Testis (tissue), 3 donors: Measurements from ENCODE around the gene C4orf17. TPM values are rescaled to one million over a fixed set of nuclear protein-coding genes. Genes with fewer than 3 reads are reported as not detected.

Source experiments
- DNase-seq: peaks from one replicate; pipeline ENCODE4 v3.0.0-alpha.2; 2019
- H3K27ac ChIP-seq, 2 donors: fragments of 200-600 bp; sonication (generic); one replicate each; pipeline ENCODE4 v1.5.1; 2019
- H3K27me3 ChIP-seq: fragments of 200-600 bp; sonication (generic); one replicate; pipeline ENCODE4 v1.5.1; 2019
- H3K36me3 ChIP-seq: fragments of 200-600 bp; sonication (generic); one replicate; pipeline ENCODE4 v1.5.1; 2017; ENCODE audit warnings: low read depth; ENCODE audit errors: missing control alignments
- H3K4me1 ChIP-seq: fragments of 200-600 bp; sonication (generic); one replicate; pipeline ENCODE4 v1.5.1; 2019
- H3K4me3 ChIP-seq, 2 donors: fragments of 200-600 bp; sonication (generic); one replicate each; pipeline ENCODE4 v1.5.1; 2017 to 2019
- H3K9me3 ChIP-seq: fragments of 200-600 bp; sonication (generic); one replicate; pipeline ENCODE4 v1.5.1; 2017
- CTCF ChIP-seq, 3 experiments: fragments of 450-650 bp in 2 of 3; fragments of 200-600 bp in 1 of 3; sonication (generic) in 1 of 3; IDR thresholded peaks; one replicate each; pipeline ENCODE4 v1.5.1; 2016 to 2019; ENCODE audit warnings: antibody characterized with exemption in 3 of 3, mild to moderate bottlenecking in 2 of 3, moderate library complexity in 1 of 3
- POLR2A ChIP-seq: fragments of 450-650 bp; IDR thresholded peaks from one replicate; pipeline ENCODE4 v1.6.1; 2017; ENCODE audit warnings: antibody characterized with exemption, mild to moderate bottlenecking, moderate library complexity
- WGBS, 2 donors: methylation state at CpG; one replicate each; pipeline ENCODE4 v1.1.5; 2018; 5-methylcytosine and 5-hydroxymethylcytosine counted together
- intact Hi-C: fragments of 100-400 bp; cut with DNase I; formaldehyde crosslinking; loops from one replicate; pipeline ENCODE4 v1.15.1; 2023; ENCODE audit warnings: low total_unique reads
- polyA plus RNA-seq: library from polyadenylated mRNA; stranded (reverse); fragments of 350-450 nt; fragmentation: Illumina TruSeq; extraction: RNeasy Lipid Tissue Mini Kit (QIAGEN cat#74804); gene quantifications from one replicate; pipeline ENCODE4 v1.2.3, GENCODE V29; 2014; ENCODE audit warnings: low read depth, low replicate concordance; ENCODE audit not compliant: insufficient read depth
- total RNA-seq, 2 donors: library from RNA; depleted of rRNA; stranded (reverse); fragments of >200 nt; gene quantifications; one replicate each; pipeline ENCODE4 v1.2.3, GENCODE V29; 2016

The C4orf17 gene
- total and polyA plus RNA-seq, 3 donors from 2014 or later: 10.9 to 51.2 (median 18.9) TPM

DNA sequence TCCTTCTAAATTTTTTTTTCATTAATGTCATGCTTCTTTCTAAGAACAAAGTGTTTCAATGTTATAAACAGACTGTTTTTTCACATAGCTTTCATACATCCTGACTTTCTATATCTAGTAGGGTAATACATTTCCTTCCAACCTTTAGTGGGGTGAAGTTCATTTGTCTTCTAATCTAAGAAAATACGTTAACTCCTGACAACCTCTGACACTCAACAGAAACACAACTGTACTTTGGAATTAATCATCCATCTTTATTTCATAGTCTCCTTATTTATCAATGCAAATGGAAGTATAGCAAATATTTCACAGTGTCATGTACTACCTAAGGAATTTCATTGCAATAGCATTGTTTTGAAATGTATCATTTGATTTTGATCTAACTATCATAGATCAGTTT lies 61.1 kb downstream of the C4orf17 start:
- Histone ChIP-seq H3K9me3 (no peaks in the 10 kb centered on the region), H3K27ac (no peak overlapping the region), H3K4me3 (no peak overlapping the region), H3K36me3 (no peaks in the 10 kb centered on the region), H3K4me1 (no peaks in the 10 kb centered on the region), H3K27me3 (no peaks in the 10 kb centered on the region)
- no peak for DNase-seq
- intact Hi-C loops: no loop called here
- no peak for TF ChIP-seq CTCF (IDR thresholded peaks at IDR 0.05)
- no peak for TF ChIP-seq POLR2A
- 59 to 60% methylated on average over 1 of the region's 1 CpG for whole genome bisulfite sequencing, 2 donors

- 88 to 89% methylated on average over 6 of the region's 6 CpGs for WGBS, 2 donors
Measured at GRCh38 chr4:99572527-99573240, 61.9 kb downstream of the C4orf17 start.

GRCh38 chr4:99573735-99574368 lies 63.0 kb downstream of the C4orf17 start:
- Histone ChIP-seq H3K27me3 (no peaks in the 10 kb centered on the region), H3K36me3 (no peaks in the 10 kb centered on the region), H3K27ac (no peak overlapping the region), H3K9me3 (no peaks in the 10 kb centered on the region), H3K4me1 (no peaks in the 10 kb centered on the region), H3K4me3 (no peak overlapping the region)
- TF ChIP-seq POLR2A (no peak), CTCF (IDR thresholded peaks at IDR 0.05) (no peak)
- intact Hi-C loops: no loop called here
- no peak for DNase-seq
- WGBS, 2 donors: 83 to 95% methylated on average over 1 of the region's 1 CpG

More at GRCh38 chr4:99572527-99573240, 61.9 kb downstream of the C4orf17 start:
- DNase-seq: no peak
- Histone ChIP-seq H3K27me3 (no peaks in the 10 kb centered on the region), H3K4me3 (no peak overlapping the region), H3K36me3 (no peaks in the 10 kb centered on the region), H3K27ac (no peak overlapping the region), H3K4me1 (no peaks in the 10 kb centered on the region), H3K9me3 (no peaks in the 10 kb centered on the region)
- TF ChIP-seq POLR2A (no peak), CTCF (IDR thresholded peaks at IDR 0.05) (no peak)
- intact Hi-C loops: no loop called here

DNA sequence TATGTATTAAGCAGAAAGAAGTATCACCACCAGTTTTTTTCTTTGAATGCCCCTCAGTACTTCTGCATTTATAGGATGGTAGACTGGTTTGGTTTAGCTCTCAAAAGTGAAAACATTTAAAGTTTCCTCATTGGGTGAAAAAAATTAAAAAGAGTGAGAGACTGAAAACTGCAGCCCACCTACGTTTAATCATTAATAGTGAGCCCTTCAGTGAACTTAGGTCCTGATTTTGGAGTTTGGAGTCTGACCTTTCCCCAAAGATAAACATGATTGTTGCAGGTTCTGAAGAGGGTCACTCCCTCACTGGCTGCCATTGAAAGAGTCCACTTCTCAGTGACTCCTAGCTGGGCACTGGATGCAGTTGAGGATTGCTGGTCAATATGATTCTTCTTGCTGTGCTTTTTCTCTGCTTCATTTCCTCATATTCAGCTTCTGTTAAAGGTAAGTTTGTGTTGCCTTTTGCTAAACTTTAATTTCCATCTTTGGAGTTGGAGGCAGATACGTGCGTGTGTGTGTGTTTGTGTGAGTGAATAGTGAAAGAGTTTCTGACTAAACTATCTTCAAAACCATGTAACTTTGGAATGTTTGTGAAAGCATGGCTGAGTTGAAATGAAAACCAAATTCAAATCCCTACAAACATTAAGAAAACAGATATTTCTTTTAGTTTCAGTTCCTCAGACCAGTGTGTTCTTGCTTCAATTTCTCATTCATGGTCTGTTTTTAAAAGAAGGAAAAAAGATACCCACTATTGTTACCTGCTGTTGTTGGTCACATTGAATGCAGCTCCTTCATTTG lies 63.9 kb downstream of the C4orf17 start, which contains the start of gene MTTP:
MTTP (plus strand) TSS at position 295 of the 795 bp plus-strand sequence; CDS start at position 381, 86 bp downstream.
- Histone ChIP-seq H3K4me3 (no peak within 1 kb of the TSS), H3K9me3 (no peaks in the 10 kb centered on the region), H3K27me3 (no peaks in the 10 kb centered on the region), H3K4me1 (no peaks in the 10 kb centered on the region), H3K36me3 (no peaks in the 10 kb centered on the region), H3K27ac (no peak within 1 kb of the TSS)
- 85 to 91% methylated on average over 3 of the region's 3 CpGs for WGBS, 2 donors
- TF ChIP-seq CTCF (IDR thresholded peaks at IDR 0.05): no peak
- no peak for TF ChIP-seq POLR2A
- intact Hi-C loops: no loop called here
- no peak for DNase-seq
